Measurements from ENCODE around the gene SEZ6L2.

The SEZ6L2 gene

GRCh38 chr16:29925781-29926710, 26.7 kb upstream of the SEZ6L2 start, which contains the start of gene KCTD13 (continued):
- no peak for TF ChIP-seq SETDB1 (IDR thresholded peaks at IDR 0.05; ENCODE audit: insufficient read length, low read length)
- no peak for TF ChIP-seq ZNF37A (tag by site-specific recombination; IDR thresholded peaks at IDR 0.05)
- TF ChIP-seq ZNF133 (tag by site-specific recombination; IDR thresholded peaks at IDR 0.05), result no peak
- TF ChIP-seq ZNF311 (tag by site-specific recombination; IDR thresholded peaks at IDR 0.05; ENCODE audit: borderline replicate concordance), result no peak
- peak; percentile 87 for TF ChIP-seq EGR2 (tag by site-specific recombination; IDR thresholded peaks at IDR 0.05; ENCODE audit: low read depth)
- TF ChIP-seq GLIS2 (tag by site-specific recombination; IDR thresholded peaks at IDR 0.05), result peak; percentile 78
- TF ChIP-seq SCRT2 (tag by site-specific recombination; IDR thresholded peaks at IDR 0.05), result peak; percentile 97
- TF ChIP-seq ZBTB26 (tag by site-specific recombination; optimal IDR thresholded peaks at IDR 0.05), result peak; percentile 74
- no peak for TF ChIP-seq ZNF426 (tag by site-specific recombination; IDR thresholded peaks at IDR 0.05)
- TF ChIP-seq ZNF664 (tag by site-specific recombination; IDR thresholded peaks at IDR 0.05), result no peak
- TF ChIP-seq ZNF544 (tag by site-specific recombination; IDR thresholded peaks at IDR 0.05), result no peak
- TF ChIP-seq ZNF585B (tag by site-specific recombination; IDR thresholded peaks at IDR 0.05), result no peak
- TF ChIP-seq GLI2 (tag by site-specific recombination; IDR thresholded peaks at IDR 0.05; ENCODE audit: borderline replicate concordance, low read depth), result no peak; the same call in 1 of the 2 replicates
- TF ChIP-seq GLI4 (tag by site-specific recombination; IDR thresholded peaks at IDR 0.05), result 0 out of 2 replicates have a peak, but pooled peaks have one; percentile 56
- TF ChIP-seq PBX3 (CRISPR knock-in tag; IDR thresholded peaks at IDR 0.05), result no peak; the same call in 1 of the 2 replicates
- TF ChIP-seq TCF7L2 (IDR thresholded peaks at IDR 0.05; ENCODE audit: borderline replicate concordance, low read depth, low read length), result no peak
- no peak; the same call in 1 of the 2 replicates for TF ChIP-seq ZNF488 (tag by site-specific recombination; IDR thresholded peaks at IDR 0.05)
- TF ChIP-seq ZBTB49 (tag by site-specific recombination; IDR thresholded peaks at IDR 0.05; ENCODE audit: low read depth), result peak; percentile 81; the same call in 1 of the 2 replicates
- no peak for TF ChIP-seq YY2 (tag by site-specific recombination; IDR thresholded peaks at IDR 0.05)
- TF ChIP-seq ZNF580 (tag by site-specific recombination; IDR thresholded peaks at IDR 0.05), result no peak
- TF ChIP-seq KLF8 (tag by site-specific recombination; IDR thresholded peaks at IDR 0.05), result peak; percentile 71; the same call in 1 of the 2 replicates
- no peak for TF ChIP-seq MYNN (tag by site-specific recombination; IDR thresholded peaks at IDR 0.05; ENCODE audit: borderline replicate concordance)
- no peak for TF ChIP-seq ZNF600 (tag by site-specific recombination; IDR thresholded peaks at IDR 0.05)
- no peak for TF ChIP-seq ZNF114 (tag by site-specific recombination; IDR thresholded peaks at IDR 0.05)
- no peak for TF ChIP-seq ZNF837 (tag by site-specific recombination; IDR thresholded peaks at IDR 0.05)
- TF ChIP-seq ZNF266 (tag by site-specific recombination; IDR thresholded peaks at IDR 0.05; ENCODE audit: low read depth), result no peak
- TF ChIP-seq ZNF157 (tag by site-specific recombination; IDR thresholded peaks at IDR 0.05), result no peak
- TF ChIP-seq ZNF548 (tag by site-specific recombination; IDR thresholded peaks at IDR 0.05), result no peak
- TF ChIP-seq ZNF24 (tag by site-specific recombination; IDR thresholded peaks at IDR 0.05), result peak; percentile 85
- TF ChIP-seq GFI1B (tag by site-specific recombination; IDR thresholded peaks at IDR 0.05), result 0 out of 2 replicates have a peak, but pooled peaks have one; percentile 40
- no peak for TF ChIP-seq ZNF18 (tag by site-specific recombination; IDR thresholded peaks at IDR 0.05)
- TF ChIP-seq RBAK (tag by site-specific recombination; IDR thresholded peaks at IDR 0.05), result no peak
- TF ChIP-seq ZNF416 (tag by site-specific recombination; IDR thresholded peaks at IDR 0.05), result no peak
- TF ChIP-seq ZNF530 (tag by site-specific recombination; IDR thresholded peaks at IDR 0.05; ENCODE audit: low read depth), result no peak
